Measurements from ENCODE around the gene FCER2.

FCER2 gene

DNA sequence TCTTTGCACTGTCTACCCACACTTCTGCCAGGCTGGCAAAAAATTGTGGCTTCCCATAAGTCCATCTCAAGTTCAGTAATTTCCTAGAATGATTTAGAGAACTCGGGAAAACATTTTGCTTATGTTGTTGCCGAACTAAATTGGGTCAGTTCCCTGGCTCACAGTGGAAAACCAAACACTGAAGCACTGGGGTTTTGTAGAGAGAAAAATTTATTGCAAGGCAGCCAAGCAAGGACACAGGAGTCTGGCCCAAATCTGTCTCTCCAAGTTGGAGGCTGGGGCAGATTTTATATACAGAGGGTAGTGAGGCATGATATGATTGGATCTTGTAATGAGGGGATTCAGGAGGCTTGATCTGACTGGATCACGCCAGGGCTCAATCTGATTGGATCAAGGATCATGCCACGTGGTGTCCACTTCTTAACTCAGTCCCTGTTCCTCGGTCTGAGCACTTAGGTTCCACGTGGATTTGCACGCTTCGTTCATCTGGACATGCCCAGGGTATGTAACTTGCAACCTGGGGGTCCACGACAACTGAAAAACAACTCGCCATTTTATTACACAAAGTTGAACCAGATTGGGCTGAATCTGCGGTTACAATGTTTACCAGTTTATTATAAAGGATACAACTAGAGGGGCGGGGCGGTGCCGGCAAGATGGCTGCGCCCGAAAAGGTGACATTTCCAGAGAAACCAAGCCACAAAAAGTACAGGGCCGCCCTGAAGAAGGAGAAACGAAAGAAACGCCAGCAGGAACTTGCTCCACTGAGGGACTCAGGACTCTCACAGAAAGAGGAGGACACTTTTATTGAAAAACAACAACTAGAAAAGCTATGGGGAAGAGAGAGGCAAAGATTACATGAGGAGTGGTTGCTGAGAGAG, 38.1 kb upstream of the FCER2 start:
- TF ChIP-seq, protein P1, sequence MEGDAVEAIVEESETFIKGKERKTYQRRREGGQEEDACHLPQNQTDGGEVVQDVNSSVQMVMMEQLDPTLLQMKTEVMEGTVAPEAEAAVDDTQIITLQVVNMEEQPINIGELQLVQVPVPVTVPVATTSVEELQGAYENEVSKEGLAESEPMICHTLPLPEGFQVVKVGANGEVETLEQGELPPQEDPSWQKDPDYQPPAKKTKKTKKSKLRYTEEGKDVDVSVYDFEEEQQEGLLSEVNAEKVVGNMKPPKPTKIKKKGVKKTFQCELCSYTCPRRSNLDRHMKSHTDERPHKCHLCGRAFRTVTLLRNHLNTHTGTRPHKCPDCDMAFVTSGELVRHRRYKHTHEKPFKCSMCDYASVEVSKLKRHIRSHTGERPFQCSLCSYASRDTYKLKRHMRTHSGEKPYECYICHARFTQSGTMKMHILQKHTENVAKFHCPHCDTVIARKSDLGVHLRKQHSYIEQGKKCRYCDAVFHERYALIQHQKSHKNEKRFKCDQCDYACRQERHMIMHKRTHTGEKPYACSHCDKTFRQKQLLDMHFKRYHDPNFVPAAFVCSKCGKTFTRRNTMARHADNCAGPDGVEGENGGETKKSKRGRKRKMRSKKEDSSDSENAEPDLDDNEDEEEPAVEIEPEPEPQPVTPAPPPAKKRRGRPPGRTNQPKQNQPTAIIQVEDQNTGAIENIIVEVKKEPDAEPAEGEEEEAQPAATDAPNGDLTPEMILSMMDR (IDR thresholded peaks at IDR 0.05; ENCODE audit: insufficient read depth, low read depth, low read length, missing control alignments): no peak
- no peak overlapping the region for H3K4me3 ChIP-seq (ENCODE audit: low read depth, low read length)
- no peak for DNase-seq (ENCODE audit: low read depth)

DNA sequence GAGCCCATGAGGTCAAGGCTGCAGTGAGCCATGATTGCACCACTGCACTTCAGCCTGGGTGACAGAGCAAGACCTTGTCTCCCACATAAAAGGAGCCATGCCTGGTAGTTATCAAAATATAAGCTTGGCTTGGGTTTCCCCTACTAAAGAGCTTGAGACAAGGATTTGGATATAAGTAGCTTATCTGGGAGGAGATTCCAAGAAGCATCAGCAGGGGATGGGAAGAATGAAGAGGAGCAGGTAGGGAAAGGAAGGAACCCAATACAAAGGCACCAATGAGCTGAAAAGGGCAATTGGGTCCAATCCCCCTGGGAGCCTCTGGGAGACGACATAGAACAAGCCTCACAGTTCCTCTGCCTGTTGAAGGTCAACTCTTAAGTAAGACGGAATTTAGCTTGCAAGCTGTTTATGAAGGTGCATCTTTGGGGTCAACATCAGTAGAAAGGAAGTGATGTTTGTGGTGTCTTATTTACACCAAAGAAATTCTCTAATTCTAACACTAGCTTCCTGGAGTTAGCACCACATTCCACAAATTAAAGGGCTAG, 37.4 kb upstream of the FCER2 start:
- DNase-seq (ENCODE audit: low read depth): no peak
- TF ChIP-seq, protein P1 (IDR thresholded peaks at IDR 0.05; ENCODE audit: insufficient read depth, low read depth, low read length, missing control alignments): no peak
- H3K4me3 ChIP-seq (ENCODE audit: low read depth, low read length): no peak overlapping the region

DNA sequence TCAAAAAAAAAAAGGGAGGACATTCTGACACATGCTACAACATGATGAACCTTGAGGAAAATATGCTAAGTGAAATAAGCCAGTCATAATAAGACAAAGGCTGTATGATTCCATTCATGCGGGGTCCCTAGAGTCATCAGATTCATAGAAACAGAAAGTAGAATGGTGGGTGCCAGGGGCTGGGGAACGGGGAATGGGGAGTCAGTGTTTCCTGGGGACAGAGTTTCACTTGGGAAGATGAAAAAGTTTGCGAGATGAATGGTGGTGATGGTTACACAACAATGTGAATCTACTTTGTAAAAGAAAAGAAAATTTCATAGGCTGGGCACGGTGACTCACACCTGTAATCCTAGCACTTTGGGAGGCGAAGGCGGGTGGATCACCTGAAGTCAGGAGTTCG, 36.1 kb upstream of the FCER2 start:
- DNase-seq (ENCODE audit: low read depth): peak; percentile 44
- TF ChIP-seq, protein P1 (IDR thresholded peaks at IDR 0.05; ENCODE audit: insufficient read depth, low read depth, low read length, missing control alignments): no peak
- no peak overlapping the region for H3K4me3 ChIP-seq (ENCODE audit: low read depth, low read length)

DNA sequence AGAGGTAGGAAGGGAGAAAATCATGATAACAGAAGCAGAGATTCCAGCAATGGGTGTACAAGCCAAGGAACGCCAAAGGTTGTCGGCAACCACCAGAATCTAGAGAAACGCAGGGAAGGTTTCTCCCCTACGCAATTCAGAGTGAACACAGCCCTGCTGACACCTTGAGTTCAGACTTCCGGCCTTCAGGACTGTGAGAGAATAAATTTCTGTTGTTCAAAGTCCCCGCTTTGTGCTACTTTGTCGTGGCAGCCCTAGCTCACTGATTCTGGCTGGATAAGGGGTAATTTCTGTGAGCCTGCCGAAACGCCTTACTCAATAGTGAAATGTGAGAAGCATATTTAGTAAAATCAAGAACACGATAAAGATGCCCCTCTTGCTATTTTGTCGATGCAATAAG, 35.3 kb upstream of the FCER2 start:
- H3K4me3 ChIP-seq (ENCODE audit: low read depth, low read length): no peak overlapping the region
- TF ChIP-seq, protein P1 (IDR thresholded peaks at IDR 0.05; ENCODE audit: insufficient read depth, low read depth, low read length, missing control alignments): no peak
- no peak for DNase-seq (ENCODE audit: low read depth)

DNA sequence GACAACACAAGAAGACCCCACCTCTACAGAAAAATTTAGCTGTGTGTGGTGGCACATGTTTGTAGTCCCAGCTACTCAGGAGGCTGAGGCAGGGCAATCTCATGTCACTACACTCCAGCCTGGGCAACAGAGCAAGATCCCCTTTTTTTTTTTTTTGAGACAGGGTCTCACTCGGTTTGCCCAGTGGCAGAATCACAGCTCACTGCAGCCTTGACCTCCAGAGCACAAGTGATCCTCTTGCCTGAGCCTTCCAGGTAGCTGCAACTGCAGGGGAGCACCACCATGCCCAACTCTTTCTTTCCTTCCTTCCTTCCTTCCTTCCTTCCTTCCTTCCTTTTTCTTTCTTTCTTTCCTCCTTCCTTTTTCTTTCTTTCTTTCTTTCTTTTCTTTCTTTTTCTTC, 34.2 kb upstream of the FCER2 start:
- no peak for DNase-seq (ENCODE audit: low read depth)
- TF ChIP-seq, protein P1 (IDR thresholded peaks at IDR 0.05; ENCODE audit: insufficient read depth, low read depth, low read length, missing control alignments): no peak
- no peak overlapping the region for H3K4me3 ChIP-seq (ENCODE audit: low read depth, low read length)

DNA sequence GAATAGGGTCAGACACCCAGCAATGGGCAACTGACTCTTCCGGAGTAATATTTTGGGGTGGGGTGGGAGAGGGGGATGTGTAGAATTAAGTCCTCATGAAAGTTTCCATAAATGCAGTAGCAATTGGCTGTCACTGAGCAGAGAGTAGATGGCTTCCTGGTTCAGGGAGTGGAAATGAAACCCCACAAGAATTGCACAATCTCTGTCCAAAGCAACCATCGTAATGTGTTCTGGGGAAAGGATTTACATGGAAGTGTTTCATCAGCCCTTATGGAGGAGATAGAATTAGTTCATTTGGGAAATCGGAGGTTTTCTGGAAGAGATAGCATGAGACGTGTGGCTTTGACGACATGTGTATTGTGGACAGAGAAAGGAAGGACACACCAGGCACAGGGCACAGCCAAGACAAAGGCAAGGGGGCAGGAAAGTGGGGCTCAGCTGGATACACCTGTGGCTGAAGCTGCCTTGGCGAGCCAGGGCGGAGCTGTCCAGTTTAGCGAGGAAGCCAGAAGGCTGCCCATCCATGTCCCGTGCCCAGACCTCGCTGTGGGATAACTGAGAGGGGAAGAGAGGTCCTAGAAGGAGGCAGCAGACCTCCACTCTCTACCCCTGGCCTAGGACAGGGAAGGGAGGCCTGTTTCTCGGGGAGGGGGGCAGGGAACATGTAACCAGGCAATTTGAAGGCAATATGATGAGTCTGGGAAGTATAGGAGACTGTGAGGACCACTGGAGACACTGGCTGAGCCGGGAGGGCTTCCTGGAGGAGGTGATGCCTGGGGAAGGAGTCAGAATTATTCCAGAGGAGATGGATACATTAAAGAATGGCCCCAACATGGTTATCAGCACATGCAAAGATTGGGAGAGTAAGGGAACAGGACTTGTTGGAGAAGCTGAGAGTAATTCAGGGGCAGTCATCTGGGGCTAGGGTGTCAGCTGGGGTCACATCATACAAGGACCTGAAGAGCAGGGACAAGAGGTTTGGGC, 32.6 kb upstream of the FCER2 start:
- TF ChIP-seq, protein P1 (IDR thresholded peaks at IDR 0.05; ENCODE audit: insufficient read depth, low read depth, low read length, missing control alignments): no peak
- H3K4me3 ChIP-seq (ENCODE audit: low read depth, low read length): no peak overlapping the region
- DNase-seq (ENCODE audit: low read depth): no peak

Measured in GM12865 (cell line).